DOHH2 (cell line): ENCODE data around the gene CLEC18C.
"Not testable (repeated sequence)": the region's sequence is repeated elsewhere in the genome, so short reads cannot be mapped to it uniquely, and the experiment has no call there.

Experiments used
- H3F3A ChIP-seq: fragments of 200-600 bp; sonication (generic), shearing (Covaris generic); 2 replicates; pipeline ENCODE4 v1.6.0; 2016; ENCODE audit warnings: antibody characterized with exemption, mild to moderate bottlenecking; ENCODE audit not compliant: control insufficient read depth, insufficient read depth
- H3K27ac ChIP-seq: fragments of 200-600 bp; sonication (generic); 2 replicates; pipeline ENCODE4 v1.5.1; 2014; ENCODE audit warnings: low read depth, mild to moderate bottlenecking, low read length, moderate library complexity
- H3K27me3 ChIP-seq: fragments of 200-600 bp; sonication (generic); 2 replicates; pipeline ENCODE4 v1.6.1; 2014; ENCODE audit warnings: mild to moderate bottlenecking, low read length, mixed read lengths; ENCODE audit not compliant: control insufficient read depth
- H3K36me3 ChIP-seq: fragments of 200-600 bp; sonication (generic); 2 replicates; pipeline ENCODE4 v1.6.1; 2014; ENCODE audit warnings: mild to moderate bottlenecking, low read length, moderate library complexity, mixed read lengths; ENCODE audit not compliant: control insufficient read depth
- H3K4me1 ChIP-seq: fragments of 200-600 bp; sonication (generic); 2 replicates; pipeline ENCODE4 v1.6.1; 2014; ENCODE audit warnings: mild to moderate bottlenecking, low read length, mixed read lengths; ENCODE audit not compliant: control insufficient read depth
- H3K4me2 ChIP-seq: fragments of 200-600 bp; sonication (generic); 2 replicates; pipeline ENCODE4 v1.6.0; 2014; ENCODE audit warnings: mild to moderate bottlenecking, low read length, moderate library complexity
- H3K4me3 ChIP-seq: fragments of 200-600 bp; sonication (generic); 2 replicates; pipeline ENCODE4 v1.5.1; 2014; ENCODE audit warnings: mild to moderate bottlenecking, low read length, mixed read lengths
- H3K79me2 ChIP-seq: fragments of 200-600 bp; sonication (generic); 2 replicates; pipeline ENCODE4 v1.6.1; 2014; ENCODE audit warnings: mild to moderate bottlenecking, low read length, mixed read lengths; ENCODE audit not compliant: control insufficient read depth
- H3K9me2 ChIP-seq: fragments of 200-600 bp; sonication (generic); replicated peaks from 2 replicates; pipeline ENCODE4 v1.6.1; 2014; ENCODE audit warnings: mild to moderate bottlenecking, low read length, mixed read lengths; ENCODE audit not compliant: control insufficient read depth
- H3K9me3 ChIP-seq: fragments of 200-600 bp; sonication (generic); 2 replicates; pipeline ENCODE4 v1.6.1; 2014; ENCODE audit warnings: antibody characterized with exemption, low read length, mixed read lengths; ENCODE audit not compliant: control insufficient read depth, insufficient read depth
- H4K20me1 ChIP-seq: fragments of 200-600 bp; sonication (generic); 2 replicates; pipeline ENCODE4 v1.6.0; 2014; ENCODE audit warnings: low read depth, mild to moderate bottlenecking, antibody characterized with exemption, low read length, moderate library complexity; ENCODE audit not compliant: control insufficient read depth, insufficient read depth

Gene CLEC18C

DNA sequence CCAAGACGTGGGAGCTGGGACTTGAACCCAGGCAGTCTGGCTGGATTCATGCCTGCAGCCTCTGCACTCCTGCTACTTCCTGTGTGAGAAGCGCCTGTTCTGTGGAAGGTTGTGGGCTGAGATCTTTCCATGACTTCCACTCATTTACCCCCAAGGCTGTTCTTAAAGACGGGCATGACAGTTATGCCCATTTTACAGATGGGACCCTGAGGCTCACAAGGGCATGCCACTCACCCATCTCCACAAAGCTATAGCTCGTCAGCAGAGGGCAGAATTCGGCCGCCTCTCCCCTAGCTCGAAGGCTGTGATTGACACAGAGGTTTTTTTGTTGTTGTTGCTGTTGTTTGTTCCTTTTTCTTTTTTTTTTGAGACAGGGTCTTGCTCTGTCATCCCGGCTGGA lies 26.5 kb downstream of the CLEC18C start:
- not testable (repeated sequence) for H3K27ac ChIP-seq, H3K27me3 ChIP-seq, H3K4me3 ChIP-seq, H3K9me3 ChIP-seq, H3K4me1 ChIP-seq, H3K4me2 ChIP-seq, H3F3A ChIP-seq, H3K79me2 ChIP-seq, H3K9me2 ChIP-seq, H4K20me1 ChIP-seq, H3K36me3 ChIP-seq

- not testable (repeated sequence) for H4K20me1 ChIP-seq, H3K4me2 ChIP-seq, H3K79me2 ChIP-seq, H3K27ac ChIP-seq, H3K27me3 ChIP-seq, H3F3A ChIP-seq, H3K9me2 ChIP-seq, H3K4me1 ChIP-seq, H3K36me3 ChIP-seq, H3K4me3 ChIP-seq, H3K9me3 ChIP-seq
These were observed 29.9 kb downstream of the CLEC18C start for GRCh38 chr16:70203508-70203907.

DNA sequence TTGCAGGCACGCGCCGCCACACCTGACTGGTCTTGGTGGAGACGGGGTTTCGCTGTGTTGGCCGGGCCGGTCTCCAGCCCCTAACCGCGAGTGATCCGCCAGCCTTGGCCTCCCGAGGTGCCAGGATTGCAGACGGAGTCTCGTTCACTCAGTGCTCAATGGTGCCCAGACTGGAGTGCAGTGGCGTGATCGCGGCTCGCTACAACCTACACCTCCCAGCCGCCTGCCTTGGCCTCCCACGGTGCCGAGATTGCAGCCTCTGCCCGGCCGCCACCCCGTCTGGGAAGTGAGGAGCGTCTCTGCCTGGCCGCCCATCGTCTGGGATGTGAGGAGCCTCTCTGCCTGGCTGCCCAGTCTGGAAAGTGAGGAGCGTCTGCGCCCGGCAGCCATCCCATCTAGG lies 30.4 kb downstream of the CLEC18C start:
- not testable (repeated sequence) for H3K36me3 ChIP-seq, H3K27me3 ChIP-seq, H3K4me3 ChIP-seq, H3K9me2 ChIP-seq, H3F3A ChIP-seq, H3K27ac ChIP-seq, H3K4me2 ChIP-seq, H3K79me2 ChIP-seq, H4K20me1 ChIP-seq, H3K4me1 ChIP-seq, H3K9me3 ChIP-seq

DNA sequence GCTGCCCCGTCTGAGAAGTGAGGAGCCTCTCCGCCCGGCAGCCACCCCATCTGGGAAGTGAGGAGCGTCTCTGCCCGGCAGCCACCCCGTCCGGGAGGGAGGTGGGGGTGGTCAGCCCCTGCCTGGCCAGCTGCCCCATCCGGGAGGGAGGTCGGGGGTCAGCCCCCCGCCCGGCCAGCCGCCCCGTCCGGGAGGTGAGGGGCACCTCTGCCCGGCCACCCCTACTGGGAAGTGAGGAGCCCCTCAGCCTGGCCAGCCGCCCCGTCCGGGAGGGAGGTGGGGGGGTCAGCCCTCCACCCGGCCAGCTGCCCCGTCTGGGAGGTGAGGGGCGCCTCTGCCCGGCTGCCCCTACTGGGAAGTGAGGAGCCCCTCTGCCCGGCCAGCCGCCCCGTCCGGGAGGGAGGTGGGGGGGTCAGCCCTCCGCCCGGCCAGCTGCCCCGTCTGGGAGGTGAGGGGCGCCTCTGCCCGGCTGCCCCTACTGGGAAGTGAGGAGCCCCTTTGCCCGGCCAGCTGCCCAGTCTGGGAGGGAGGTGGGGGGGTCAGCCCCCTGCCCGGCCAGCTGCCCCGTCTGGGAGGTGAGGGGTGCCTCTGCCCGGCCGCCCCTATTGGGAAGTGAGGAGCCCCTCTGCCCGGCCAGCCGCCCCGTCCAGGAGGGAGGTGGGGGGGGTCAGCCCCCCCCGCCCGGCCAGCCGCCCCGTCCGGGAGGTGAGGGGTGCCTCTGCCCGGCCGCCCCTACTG lies 31.2 kb downstream of the CLEC18C start:
- H3F3A ChIP-seq, H3K36me3 ChIP-seq, H3K9me3 ChIP-seq, H3K4me3 ChIP-seq, H3K27me3 ChIP-seq, H3K27ac ChIP-seq, H3K4me1 ChIP-seq, H3K9me2 ChIP-seq, H3K79me2 ChIP-seq, H3K4me2 ChIP-seq, H4K20me1 ChIP-seq: not testable (repeated sequence)

DNA sequence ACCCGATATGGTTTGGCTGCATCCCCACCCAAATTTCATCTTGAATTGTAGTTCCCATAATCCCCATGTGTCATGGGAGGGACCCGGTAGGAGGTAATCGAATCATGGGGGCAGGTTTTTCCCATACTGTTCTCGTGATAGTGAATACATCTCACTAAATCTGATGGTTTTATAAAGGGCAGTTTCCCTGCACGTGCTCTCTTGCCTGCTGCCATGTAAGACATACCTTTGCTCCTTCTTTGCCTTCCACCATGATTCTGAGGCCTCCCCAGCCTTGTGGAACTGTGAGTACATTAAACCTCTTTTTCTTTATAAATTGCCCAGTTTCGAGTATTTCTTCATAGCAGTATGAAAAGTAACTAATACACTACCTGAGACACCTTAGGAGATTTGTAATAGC lies 32.8 kb downstream of the CLEC18C start:
- not testable (repeated sequence) for H3F3A ChIP-seq, H3K4me3 ChIP-seq, H3K9me2 ChIP-seq, H3K4me1 ChIP-seq, H4K20me1 ChIP-seq, H3K79me2 ChIP-seq, H3K4me2 ChIP-seq, H3K27me3 ChIP-seq, H3K36me3 ChIP-seq, H3K9me3 ChIP-seq, H3K27ac ChIP-seq

- not testable (repeated sequence) for H4K20me1 ChIP-seq, H3K27me3 ChIP-seq, H3K4me1 ChIP-seq, H3K9me3 ChIP-seq, H3K79me2 ChIP-seq, H3K27ac ChIP-seq, H3K4me3 ChIP-seq, H3K4me2 ChIP-seq, H3F3A ChIP-seq, H3K9me2 ChIP-seq
- H3K36me3 ChIP-seq, result peaks cover 11% of the 10 kb centered on the region
These were observed 45.0 kb downstream of the CLEC18C start for GRCh38 chr16:70218586-70218985.

- not testable (repeated sequence) for H3K4me2 ChIP-seq, H3F3A ChIP-seq, H3K4me1 ChIP-seq, H3K27me3 ChIP-seq, H4K20me1 ChIP-seq, H3K9me2 ChIP-seq, H3K79me2 ChIP-seq, H3K27ac ChIP-seq, H3K4me3 ChIP-seq, H3K9me3 ChIP-seq
- H3K36me3 ChIP-seq, result peaks cover 20% of the 10 kb centered on the region
These were observed 49.0 kb downstream of the CLEC18C start for GRCh38 chr16:70222574-70222973.

- H3K36me3 ChIP-seq, result peaks cover 22% of the 10 kb centered on the region
- not testable (repeated sequence) for H3K9me2 ChIP-seq, H3K4me1 ChIP-seq, H3K27ac ChIP-seq, H3F3A ChIP-seq, H3K27me3 ChIP-seq, H3K4me3 ChIP-seq, H3K79me2 ChIP-seq, H4K20me1 ChIP-seq, H3K4me2 ChIP-seq, H3K9me3 ChIP-seq
These were observed 49.6 kb downstream of the CLEC18C start for GRCh38 chr16:70223216-70223615.
